ENCODE results near the gene HOXD10.

The HOXD10 gene

GRCh38 chr2:176091329-176092258 lies 25.0 kb upstream of the HOXD10 start:
- no peak overlapping the region for H3K4me3 ChIP-seq (ENCODE audit: low read depth, low read length)
- TF ChIP-seq CTCF (IDR thresholded peaks at IDR 0.05; ENCODE audit: control insufficient read depth, extremely low read depth, insufficient read depth), result no peak
- no peak for DNase-seq (ENCODE audit: low read depth)

- no peak for DNase-seq (ENCODE audit: low read depth)
- TF ChIP-seq CTCF (IDR thresholded peaks at IDR 0.05; ENCODE audit: control insufficient read depth, extremely low read depth, insufficient read depth), result no peak
- peak within 1 kb of the TSS; percentile 34 for H3K4me3 ChIP-seq (ENCODE audit: low read depth, low read length)
These were observed 24.1 kb upstream of the HOXD10 start, which contains the start of gene HOXD13 for GRCh38 chr2:176092270-176093144. Gene HOXD13 (plus strand): TSS chr2:176092721. CDS start chr2:176092891, 170 bp downstream.

- H3K4me3 ChIP-seq (ENCODE audit: low read depth, low read length), result peak overlapping the region; percentile 34
- peak; percentile 26 for TF ChIP-seq CTCF (IDR thresholded peaks at IDR 0.05; ENCODE audit: control insufficient read depth, extremely low read depth, insufficient read depth)
- no peak for DNase-seq (ENCODE audit: low read depth)
These were observed 23.3 kb upstream of the HOXD10 start for GRCh38 chr2:176093145-176093897.

- no peak overlapping the region for H3K4me3 ChIP-seq (ENCODE audit: low read depth, low read length)
- DNase-seq (ENCODE audit: low read depth), result no peak
- no peak for TF ChIP-seq CTCF (IDR thresholded peaks at IDR 0.05; ENCODE audit: control insufficient read depth, extremely low read depth, insufficient read depth)
These were observed 22.7 kb upstream of the HOXD10 start for GRCh38 chr2:176093898-176094249.

GRCh38 chr2:176094349-176094748 lies 22.2 kb upstream of the HOXD10 start:
- no peak overlapping the region for H3K4me3 ChIP-seq (ENCODE audit: low read depth, low read length)
- DNase-seq (ENCODE audit: low read depth), result no peak
- no peak for TF ChIP-seq CTCF (IDR thresholded peaks at IDR 0.05; ENCODE audit: control insufficient read depth, extremely low read depth, insufficient read depth)

GRCh38 chr2:176095421-176095820 lies 21.2 kb upstream of the HOXD10 start:
- no peak overlapping the region for H3K4me3 ChIP-seq (ENCODE audit: low read depth, low read length)
- TF ChIP-seq CTCF (IDR thresholded peaks at IDR 0.05; ENCODE audit: control insufficient read depth, extremely low read depth, insufficient read depth), result no peak
- DNase-seq (ENCODE audit: low read depth), result no peak
